Activated CD4-positive, CD25-positive, alpha-beta regulatory T cell treated with anti-CD3 and anti-CD28 coated beads, Interleukin-2, amount 50 U/mL, for 72 hours (primary cell): ENCODE measurements around the gene PDZD2.
"Not testable (repeated sequence)": the region's sequence is repeated elsewhere in the genome, so short reads cannot be mapped to it uniquely, and the experiment has no call there.

Source experiments
- DNase-seq: peaks from one replicate; pipeline ENCODE4 v3.0.0; 2021

PDZD2 gene

GRCh38 chr5:31692561-31693221 lies 53.8 kb downstream of the PDZD2 start:
- no peak for DNase-seq

DNA sequence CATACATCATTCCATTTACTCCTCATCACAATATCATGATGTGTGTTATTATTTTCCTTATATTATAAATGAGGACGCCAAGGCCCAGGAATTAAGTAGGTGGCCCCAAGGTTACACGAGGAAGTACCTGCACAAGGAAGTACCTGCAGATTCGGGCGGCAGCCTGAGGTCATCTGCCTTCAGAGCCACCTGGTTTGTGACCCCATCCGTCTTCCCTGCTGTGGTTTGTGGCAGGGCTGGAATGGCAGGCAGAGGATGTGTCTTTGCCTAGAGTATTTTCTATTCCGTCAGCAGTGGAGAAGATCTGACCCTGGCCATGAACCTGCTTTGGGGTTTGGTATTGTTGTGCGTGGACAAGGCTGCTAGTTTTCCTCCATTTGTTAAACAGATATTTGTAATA lies 59.7 kb downstream of the PDZD2 start:
- DNase-seq: no peak

DNA sequence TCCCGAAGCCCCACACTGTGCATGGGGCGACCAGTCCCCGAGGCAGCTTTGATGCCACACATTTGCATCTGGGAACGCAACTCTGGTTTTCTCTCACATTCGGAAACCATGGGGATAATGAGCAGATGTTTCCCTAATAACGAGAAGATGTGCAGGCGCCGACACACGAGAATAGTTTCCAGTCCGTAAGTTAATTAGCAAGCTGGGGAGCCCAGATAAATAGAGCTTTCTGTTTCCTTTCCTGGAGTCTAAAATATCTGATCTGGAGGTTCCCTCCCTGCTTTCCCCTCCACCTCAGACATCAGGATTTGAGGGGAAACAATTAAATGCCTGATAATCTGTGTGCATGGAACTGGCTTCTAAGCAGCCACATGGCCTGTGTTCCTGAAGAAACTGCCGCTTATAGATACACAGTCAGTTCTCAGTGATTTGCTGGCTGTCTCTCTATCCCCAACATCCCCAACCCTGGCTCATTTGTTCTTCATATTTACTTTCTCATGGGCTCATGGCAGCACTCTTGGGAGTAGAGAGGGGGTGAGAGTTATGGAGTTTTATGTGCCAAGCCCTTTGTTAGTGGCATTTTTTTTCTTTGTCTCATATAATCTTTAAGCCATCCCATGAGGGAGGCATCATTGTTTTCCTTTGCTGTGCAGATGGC lies 62.8 kb downstream of the PDZD2 start:
- DNase-seq: no peak

DNA sequence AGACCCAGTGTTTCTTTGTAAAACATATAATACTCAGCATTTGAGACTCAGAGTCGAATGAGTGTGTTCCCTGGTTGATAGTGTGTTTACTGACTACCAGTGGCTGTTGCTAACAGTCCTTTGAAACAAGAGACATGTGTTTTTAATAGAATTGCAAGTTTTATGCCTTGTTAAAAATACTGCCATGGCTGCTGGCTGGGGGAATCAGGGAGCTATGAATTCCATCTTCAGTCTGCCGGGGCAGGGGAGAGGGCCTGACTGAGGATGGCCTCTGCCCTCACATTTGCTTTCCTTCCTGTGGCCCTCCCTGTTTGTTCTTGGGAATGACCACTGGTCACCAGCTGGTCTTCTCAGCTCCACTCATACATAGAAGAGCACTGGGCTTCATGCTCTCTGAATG lies 63.8 kb downstream of the PDZD2 start:
- DNase-seq: no peak

- DNase-seq: no peak
Measured at GRCh38 chr5:31703757-31704156, 64.8 kb downstream of the PDZD2 start.

GRCh38 chr5:31706186-31706585 lies 67.3 kb downstream of the PDZD2 start:
- no peak for DNase-seq

DNA sequence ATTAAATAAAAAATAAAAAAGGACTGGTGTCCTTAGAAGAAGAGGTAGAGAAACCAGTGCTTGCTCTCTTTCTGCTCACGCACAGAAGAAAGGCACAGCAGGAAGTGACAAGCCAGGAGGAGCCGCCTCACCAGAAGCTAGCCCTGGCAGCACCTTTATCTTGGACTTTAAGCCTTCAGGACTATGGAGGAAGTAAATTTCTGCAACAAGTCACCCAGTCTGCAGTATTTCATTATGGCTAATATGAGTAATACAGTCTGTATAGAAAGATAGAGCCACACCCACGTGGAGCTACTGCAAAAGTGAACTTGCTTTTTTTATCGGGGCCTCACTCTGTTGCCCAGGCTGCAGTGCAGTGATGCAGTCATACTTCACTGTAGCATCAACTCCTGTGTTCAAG lies 68.4 kb downstream of the PDZD2 start:
- no peak for DNase-seq

GRCh38 chr5:31708089-31708488 lies 69.2 kb downstream of the PDZD2 start:
- no peak for DNase-seq

DNA sequence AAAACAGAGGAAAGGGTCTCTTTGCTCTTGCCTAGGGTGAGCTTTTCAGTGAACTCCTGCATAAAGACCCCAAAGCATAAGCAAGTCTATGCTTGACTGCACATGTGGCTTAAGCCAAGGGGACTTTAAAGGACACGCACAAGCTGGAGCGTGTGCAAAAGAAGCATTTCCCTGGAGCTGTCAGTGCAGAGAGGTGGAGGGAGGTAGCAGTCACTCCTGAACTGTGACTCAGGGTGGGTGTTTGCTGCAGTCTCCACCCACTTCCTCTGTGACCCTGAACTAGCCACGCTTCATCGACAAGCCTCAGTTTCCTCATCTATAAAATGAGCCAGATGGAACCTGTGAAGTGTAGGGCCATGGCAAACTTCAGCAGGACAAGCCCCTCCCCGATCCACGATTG lies 72.4 kb downstream of the PDZD2 start:
- DNase-seq: no peak

DNA sequence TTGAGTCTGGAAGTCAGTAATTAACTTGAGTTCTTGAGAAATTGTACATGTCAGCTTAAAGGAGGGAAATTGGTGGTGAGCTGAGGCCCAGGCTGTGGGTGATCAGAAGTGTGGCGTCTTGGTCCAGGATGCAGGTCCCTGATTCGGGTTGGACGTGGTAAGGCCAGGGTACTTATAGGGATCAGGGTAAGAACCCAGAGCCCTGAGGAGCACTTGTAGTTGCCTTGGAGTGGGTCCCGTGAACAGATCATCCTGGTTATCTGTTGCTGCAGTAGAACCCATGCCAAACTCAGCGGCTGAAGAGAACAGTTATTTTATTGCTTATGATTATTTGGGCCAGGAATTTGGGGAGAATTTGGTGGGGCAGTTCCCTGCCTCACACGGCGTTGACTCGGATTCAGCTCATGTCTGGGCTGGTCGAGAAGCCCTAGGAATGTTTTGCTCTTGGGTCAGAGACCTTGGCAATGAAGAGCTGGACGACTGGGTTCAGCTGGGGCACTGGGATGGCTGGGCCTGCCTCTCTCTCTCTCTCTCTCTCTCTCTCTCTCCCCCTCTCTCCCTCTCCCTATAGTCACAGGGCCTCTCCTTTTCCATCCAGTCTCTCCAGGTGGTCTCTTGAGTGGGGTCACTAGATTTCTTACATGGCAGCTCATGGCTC lies 73.1 kb downstream of the PDZD2 start:
- DNase-seq: no peak

GRCh38 chr5:31717561-31717960 lies 78.6 kb downstream of the PDZD2 start:
- DNase-seq: no peak

DNA sequence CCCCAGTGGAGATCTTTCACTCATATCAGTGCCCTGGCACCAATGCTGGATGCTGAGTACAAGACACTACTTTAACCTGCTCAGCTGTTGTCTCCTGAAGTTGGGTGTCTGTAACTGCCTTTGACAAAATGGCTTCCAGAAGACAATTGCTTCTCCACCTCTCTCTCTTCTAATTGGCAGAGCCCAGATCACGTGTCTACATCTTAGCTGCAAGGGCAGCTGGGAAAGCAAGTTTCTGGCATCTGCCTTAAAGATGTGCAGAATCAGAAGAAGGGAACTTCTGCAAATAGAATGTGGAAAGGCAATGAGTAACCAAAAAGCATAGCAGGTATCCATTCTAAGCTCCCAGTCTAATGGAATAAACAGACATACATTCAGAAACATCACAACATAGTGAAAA lies 81.1 kb downstream of the PDZD2 start:
- no peak for DNase-seq

DNA sequence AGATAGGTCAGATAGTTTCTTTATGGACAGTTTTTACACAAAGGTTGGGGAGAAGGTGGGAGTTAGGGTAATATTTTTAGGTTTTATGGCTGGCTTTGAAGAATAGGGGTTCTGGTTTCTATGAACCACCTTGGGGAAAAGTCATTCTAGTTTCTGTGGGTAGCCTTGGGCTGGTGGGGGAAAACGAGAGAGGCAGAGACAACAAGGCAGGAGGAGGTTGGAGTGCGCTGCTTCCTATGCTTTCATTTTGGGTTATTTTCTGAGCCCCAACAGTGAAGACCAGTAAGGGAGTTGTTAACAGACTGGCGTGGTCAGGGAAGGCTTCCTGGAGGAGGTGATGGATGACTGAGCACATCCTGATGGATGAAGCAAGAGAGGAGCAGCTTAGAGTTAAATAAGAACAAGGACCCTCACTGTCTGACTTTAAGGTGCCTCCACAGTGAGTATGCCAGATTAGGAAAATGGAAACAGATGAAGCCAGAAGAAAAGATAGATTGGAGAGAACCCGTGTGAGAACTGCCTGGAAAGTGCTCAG lies 81.9 kb downstream of the PDZD2 start:
- DNase-seq: no peak

GRCh38 chr5:31722111-31722510 lies 83.2 kb downstream of the PDZD2 start:
- no peak for DNase-seq

DNA sequence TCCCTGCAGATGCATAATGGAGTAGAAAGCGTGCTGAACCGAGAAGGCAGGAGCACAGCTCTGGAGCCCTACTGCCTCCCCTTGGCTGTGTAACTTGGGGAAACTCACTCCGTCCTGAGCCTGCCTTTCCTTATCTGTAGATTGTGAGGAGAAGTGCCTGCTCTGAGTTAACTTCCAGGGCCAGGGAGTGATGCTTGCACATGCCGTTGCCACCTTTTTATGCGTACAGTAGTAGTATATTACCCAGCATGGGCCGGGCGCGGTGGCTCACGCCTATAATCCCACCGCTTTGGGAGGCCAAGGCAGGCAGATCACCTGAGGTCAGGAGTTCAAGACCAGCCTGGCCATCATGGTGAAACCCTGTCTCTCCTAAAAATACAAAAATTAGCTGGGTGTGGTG lies 87.1 kb downstream of the PDZD2 start:
- no peak for DNase-seq

GRCh38 chr5:31726952-31727351 lies 88.0 kb downstream of the PDZD2 start:
- DNase-seq: no peak

GRCh38 chr5:31728039-31728438 lies 89.1 kb downstream of the PDZD2 start:
- no peak for DNase-seq

DNA sequence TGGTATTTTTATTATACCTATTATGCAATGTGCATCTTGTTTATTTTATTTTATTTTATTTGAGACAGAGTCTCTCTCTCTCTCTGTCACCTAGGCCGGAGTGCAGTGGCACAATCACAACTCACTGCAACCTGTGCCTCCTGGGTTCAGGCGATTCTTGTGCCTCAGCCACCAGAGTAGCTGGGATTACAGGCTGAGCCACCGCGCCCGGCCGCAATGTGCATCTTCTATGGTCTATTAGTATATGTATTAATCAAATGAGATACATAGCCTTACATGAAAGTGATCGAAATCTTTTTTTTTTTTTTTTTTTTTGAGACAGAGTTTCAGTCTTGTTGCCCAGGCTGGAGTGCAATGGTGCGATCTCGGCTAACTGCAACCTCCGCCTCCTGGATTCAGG lies 89.9 kb downstream of the PDZD2 start:
- DNase-seq: not testable (repeated sequence)

DNA sequence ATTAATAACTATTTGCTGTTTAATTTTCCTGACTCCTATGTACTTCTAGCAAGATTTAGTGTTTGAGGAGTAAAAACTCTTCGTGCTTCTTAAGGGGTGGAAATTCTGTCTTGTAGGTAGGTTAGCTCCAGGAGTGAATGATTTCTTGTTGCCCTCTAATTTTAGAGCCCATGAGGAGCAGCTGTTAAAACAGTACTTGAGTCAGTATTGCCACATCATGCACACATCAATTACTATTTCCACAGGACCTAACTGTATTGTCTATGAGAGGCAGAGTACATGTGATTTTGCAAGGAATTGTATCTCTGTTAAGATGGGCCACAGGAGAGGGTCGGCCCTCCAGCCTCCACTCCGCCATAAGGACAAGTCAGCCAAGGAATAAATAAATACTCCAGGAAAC lies 91.2 kb downstream of the PDZD2 start:
- no peak for DNase-seq

DNA sequence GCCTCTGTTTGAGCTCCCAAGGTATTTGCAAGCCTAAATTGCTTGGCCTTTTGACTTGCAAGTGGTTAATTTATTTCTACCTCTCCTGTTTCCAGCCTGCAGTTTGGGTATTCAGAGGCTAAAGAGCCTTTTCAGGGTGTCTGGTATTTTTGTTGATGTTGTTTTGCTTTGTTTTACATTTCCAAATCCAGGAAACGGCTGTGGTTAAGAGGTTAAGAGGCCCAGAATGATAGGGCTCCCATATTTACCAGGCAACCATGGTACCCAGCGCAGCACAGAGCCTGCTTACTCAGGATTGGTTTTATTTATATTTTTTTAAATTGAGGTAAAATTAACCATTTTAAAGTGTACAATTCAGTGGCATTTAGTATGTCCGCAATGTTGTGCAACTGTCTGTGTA lies 92.1 kb downstream of the PDZD2 start:
- DNase-seq: no peak

DNA sequence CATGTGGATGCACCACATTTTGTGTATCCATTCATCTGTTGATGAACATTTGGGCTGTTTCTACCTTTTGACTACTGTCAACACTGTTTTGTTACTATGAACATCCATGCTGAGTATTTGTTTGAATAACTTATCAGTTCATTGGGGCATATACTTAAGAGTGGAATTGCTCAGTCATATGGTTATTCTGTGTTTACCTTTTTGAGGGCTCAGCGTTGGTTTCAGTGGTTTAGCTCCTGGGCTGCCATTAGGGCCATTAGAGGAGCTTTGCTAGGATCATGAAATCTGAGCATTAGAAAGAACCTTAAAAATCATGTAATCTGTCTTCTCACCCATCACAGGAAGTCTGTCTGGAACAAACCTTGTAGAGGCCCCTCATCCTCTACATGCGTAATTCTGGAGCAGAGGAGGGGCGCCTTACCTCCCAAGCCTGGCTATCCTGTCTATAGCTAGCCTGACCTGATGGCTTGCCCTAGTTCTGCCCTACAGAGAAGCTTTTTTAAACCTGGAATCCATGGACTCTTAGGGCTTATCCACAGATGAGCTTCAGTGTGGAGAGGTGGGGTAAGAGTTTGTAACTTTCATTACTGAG lies 92.9 kb downstream of the PDZD2 start:
- DNase-seq: no peak

DNA sequence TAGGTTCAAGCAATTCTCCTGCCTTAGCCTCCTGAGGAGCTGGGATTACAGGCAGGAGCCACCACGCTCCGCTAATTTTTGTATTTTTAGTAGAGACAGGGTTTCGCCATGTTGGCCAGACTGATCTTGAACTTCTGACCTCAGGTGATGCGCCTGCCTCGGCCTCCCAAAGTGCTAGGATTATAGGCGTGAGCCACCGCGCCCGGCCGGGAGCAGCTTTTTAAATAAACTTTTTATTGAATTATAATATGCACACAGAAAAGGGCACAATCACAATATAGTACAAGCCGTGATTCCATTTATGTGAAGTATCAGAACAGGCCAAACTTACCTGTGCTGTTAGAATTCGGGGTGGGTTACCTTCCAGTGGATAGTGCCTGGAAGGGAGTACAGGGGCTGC lies 93.9 kb downstream of the PDZD2 start:
- DNase-seq: not testable (repeated sequence)

GRCh38 chr5:31733371-31733770 lies 94.4 kb downstream of the PDZD2 start:
- DNase-seq: no peak

GRCh38 chr5:31736127-31736526 lies 97.2 kb downstream of the PDZD2 start:
- no peak for DNase-seq
